ENCODE measurements around the gene SLX9.

DNA sequence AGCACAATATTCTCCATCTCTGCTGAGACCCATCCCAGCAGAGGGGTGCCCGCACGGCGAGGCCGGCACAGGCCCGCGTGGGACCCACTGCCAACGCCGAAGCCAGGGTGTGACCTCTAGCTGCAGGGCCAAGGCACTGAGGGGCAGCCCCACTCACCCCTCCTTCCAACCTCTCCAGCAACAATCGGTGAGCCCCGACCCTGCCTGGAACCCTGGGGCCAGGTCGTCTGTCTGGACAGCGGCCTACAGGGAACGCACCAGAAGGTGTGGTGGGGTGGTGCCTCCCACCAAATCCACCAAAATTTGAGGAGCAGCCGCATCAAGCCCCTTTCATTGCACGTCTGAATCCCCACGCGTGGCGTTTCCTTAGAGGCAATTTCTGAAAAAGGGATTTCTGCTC, 71.6 kb downstream of the SLX9 start:
- TF ChIP-seq TARDBP (IDR thresholded peaks at IDR 0.05) (no peak), BHLHE40 (IDR thresholded peaks at IDR 0.05; ENCODE audit: borderline replicate concordance) (no peak), LEF1 (IDR thresholded peaks at IDR 0.05; ENCODE audit: borderline replicate concordance) (no peak), L3MBTL2 (conservative IDR thresholded peaks at IDR 0.05) (no peak), FOXA1 (IDR thresholded peaks at IDR 0.05) (no peak), ZNF384 (IDR thresholded peaks at IDR 0.05) (no peak), FOXM1 (IDR thresholded peaks at IDR 0.05; ENCODE audit: borderline replicate concordance) (no peak), NFRKB (IDR thresholded peaks at IDR 0.05) (no peak), SUZ12 (IDR thresholded peaks at IDR 0.05) (no peak), ELF4 (IDR thresholded peaks at IDR 0.05) (no peak), SP1 (IDR thresholded peaks at IDR 0.05) (no peak), FOXK2 (IDR thresholded peaks at IDR 0.05) (no peak), HDGF (IDR thresholded peaks at IDR 0.05; ENCODE audit: borderline replicate concordance) (no peak)
- TF ChIP-seq, protein P1, sequence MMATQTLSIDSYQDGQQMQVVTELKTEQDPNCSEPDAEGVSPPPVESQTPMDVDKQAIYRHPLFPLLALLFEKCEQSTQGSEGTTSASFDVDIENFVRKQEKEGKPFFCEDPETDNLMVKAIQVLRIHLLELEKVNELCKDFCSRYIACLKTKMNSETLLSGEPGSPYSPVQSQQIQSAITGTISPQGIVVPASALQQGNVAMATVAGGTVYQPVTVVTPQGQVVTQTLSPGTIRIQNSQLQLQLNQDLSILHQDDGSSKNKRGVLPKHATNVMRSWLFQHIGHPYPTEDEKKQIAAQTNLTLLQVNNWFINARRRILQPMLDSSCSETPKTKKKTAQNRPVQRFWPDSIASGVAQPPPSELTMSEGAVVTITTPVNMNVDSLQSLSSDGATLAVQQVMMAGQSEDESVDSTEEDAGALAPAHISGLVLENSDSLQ (IDR thresholded peaks at IDR 0.05): no peak
